WTC11 (cell line): Measurements from ENCODE around the gene GRID2.

Source experiments
- ATF6 ChIP-seq: sonication (generic); formaldehyde crosslinking; IDR thresholded peaks from 2 replicates; pipeline ENCODE4 v1.8.1; 2023; ENCODE audit warnings: mild to moderate bottlenecking, missing genetic modification reagents
- MAX ChIP-seq: sonication (generic); formaldehyde crosslinking; IDR thresholded peaks from 2 replicates; pipeline ENCODE4 v1.8.0; 2022; ENCODE audit warnings: mild to moderate bottlenecking, missing genetic modification reagents

- TF ChIP-seq MAX (CRISPR knock-in tag) (no peak), ATF6 (no peak)
Observed at GRCh38 chr4:93221771-93222170, 918.0 kb downstream of the GRID2 start.
